ENCODE data around the gene PARP11.

DNA sequence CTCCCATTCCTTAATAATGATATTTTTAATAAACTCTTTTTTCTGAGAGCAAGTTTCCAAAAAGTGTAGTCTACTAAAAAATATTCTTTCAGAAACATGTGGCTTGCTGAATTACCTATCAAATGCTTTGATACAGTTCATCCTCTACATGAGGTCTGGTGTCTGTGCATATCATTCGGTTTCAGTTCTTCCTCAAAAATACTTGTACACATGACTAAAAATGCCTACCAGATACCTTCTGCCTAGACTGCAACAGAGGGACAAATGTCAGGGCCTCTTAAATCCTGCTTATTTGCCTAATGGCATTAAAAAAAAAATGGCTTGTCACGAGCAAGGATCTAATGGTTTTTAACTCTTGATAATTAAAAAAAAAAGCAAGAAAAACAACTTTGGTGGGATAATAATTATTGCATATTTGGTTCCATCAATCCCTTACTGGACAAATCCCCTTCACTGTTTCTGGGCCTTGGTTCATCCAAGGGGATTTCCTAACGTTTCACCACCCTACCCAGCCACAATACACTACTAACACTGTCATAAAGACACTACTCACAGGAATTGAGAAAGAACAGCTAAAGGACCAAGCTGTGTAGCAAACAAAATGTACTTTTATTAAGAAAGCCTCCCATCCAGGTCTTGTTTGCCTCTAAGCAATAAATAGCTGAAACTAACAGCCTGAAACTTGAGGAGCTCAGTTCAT, 45.7 kb downstream of the PARP11 start:
- TF ChIP-seq, protein P1, sequence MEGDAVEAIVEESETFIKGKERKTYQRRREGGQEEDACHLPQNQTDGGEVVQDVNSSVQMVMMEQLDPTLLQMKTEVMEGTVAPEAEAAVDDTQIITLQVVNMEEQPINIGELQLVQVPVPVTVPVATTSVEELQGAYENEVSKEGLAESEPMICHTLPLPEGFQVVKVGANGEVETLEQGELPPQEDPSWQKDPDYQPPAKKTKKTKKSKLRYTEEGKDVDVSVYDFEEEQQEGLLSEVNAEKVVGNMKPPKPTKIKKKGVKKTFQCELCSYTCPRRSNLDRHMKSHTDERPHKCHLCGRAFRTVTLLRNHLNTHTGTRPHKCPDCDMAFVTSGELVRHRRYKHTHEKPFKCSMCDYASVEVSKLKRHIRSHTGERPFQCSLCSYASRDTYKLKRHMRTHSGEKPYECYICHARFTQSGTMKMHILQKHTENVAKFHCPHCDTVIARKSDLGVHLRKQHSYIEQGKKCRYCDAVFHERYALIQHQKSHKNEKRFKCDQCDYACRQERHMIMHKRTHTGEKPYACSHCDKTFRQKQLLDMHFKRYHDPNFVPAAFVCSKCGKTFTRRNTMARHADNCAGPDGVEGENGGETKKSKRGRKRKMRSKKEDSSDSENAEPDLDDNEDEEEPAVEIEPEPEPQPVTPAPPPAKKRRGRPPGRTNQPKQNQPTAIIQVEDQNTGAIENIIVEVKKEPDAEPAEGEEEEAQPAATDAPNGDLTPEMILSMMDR (IDR thresholded peaks at IDR 0.05; ENCODE audit: borderline replicate concordance, extremely low read depth, low read length, poor library complexity, severe bottlenecking) = no peak
- no peak for TF ChIP-seq EZH2 (IDR thresholded peaks at IDR 0.05; ENCODE audit: borderline replicate concordance, low read depth, low read length, severe bottlenecking)

Data from DND-41 (cell line).